ENCODE measurements around the gene KDM1A. TPM values are rescaled to one million over a fixed set of nuclear protein-coding genes. Genes with fewer than 3 reads are reported as not detected.

The KDM1A gene
- total RNA-seq, 1 experiment from 2014 or later = 110 TPM

DNA sequence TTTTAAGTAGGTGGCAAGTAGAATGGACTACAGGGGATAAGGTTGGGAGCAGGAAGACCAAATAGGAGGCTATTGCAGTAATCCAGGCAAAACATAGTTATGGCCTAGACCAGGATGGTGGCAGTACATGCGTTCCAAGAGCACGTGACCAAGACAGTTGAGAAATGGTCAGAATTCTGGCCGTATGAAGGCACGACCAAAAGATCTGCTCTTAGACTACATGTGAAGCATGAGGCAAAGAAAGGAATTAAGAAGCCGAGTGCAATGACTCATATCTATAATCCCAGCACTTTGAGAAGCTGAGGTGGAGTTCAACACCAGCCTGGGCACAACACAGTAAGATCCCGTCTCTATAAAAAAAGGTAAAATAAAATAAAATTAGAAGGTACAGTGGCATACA lies 78.0 kb downstream of the KDM1A start:
- Histone ChIP-seq H3K9me3 (ENCODE audit: low read length) (no peaks in the 10 kb centered on the region), H3K4me1 (ENCODE audit: low read length) (no peaks in the 10 kb centered on the region), H2AFZ (ENCODE audit: low read length) (no peak overlapping the region), H4K20me1 (ENCODE audit: insufficient read depth, low read depth, low read length) (peaks cover 10% of the 10 kb centered on the region; the same call in 1 of the 2 replicates), H3K4me3 (ENCODE audit: low read length) (no peak overlapping the region), H3K4me2 (ENCODE audit: low read depth, low read length, poor library complexity, severe bottlenecking) (no peak overlapping the region), H3K79me2 (ENCODE audit: low read length) (no peaks in the 10 kb centered on the region), H3K27ac (ENCODE audit: low read length) (no peak overlapping the region), H3K36me3 (ENCODE audit: insufficient read depth, low read length) (no peaks in the 10 kb centered on the region), H3K9me2 (replicated peaks; ENCODE audit: insufficient read depth, low read length) (no peaks in the 10 kb centered on the region), H3K9ac (ENCODE audit: low read length) (no peak overlapping the region), H3K27me3 (ENCODE audit: low read length) (no peaks in the 10 kb centered on the region; the same call in 1 of the 2 replicates)
- no peak for DNase-seq

DNA sequence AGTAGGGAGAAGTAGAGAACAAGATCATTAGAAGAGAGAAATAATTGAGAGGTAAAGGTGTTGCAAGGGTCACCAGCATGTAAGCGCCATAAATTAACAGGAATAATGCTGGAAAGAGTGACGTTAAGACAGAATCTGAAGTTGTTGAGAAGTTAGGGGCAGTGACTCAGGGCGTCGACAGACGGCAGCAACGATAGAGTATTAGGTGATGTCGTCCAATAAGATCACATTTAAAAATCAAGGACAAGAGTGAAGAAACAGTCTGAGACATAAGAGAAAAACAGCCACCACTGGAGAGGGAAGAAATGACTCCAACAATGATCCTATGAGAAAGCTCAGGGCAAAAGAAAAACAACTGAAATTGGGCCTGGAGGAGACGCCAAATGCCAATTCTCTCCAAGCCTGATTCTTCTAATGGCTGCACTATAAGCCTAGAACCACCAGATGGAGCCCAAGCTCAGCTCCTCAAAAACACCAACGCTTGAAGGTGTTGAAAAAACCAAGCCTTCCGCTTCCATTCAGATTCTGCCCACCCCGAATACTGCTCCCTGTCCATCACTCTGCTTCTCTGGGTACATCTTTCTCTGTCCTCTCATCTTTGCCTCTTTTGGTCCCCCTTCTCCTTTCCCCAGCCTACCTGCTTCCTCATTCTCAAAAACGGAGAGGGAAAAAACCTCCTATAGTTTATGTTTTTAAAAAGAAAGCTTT lies 79.3 kb downstream of the KDM1A start:
- Histone ChIP-seq H3K36me3 (ENCODE audit: insufficient read depth, low read length) (no peaks in the 10 kb centered on the region), H3K9me3 (ENCODE audit: low read length) (no peaks in the 10 kb centered on the region), H3K9me2 (replicated peaks; ENCODE audit: insufficient read depth, low read length) (no peaks in the 10 kb centered on the region), H4K20me1 (ENCODE audit: insufficient read depth, low read depth, low read length) (peaks cover 10% of the 10 kb centered on the region; the same call in 1 of the 2 replicates), H3K27me3 (ENCODE audit: low read length) (no peaks in the 10 kb centered on the region; the same call in 1 of the 2 replicates), H2AFZ (ENCODE audit: low read length) (no peak overlapping the region), H3K4me2 (ENCODE audit: low read depth, low read length, poor library complexity, severe bottlenecking) (no peak overlapping the region), H3K9ac (ENCODE audit: low read length) (no peak overlapping the region), H3K27ac (ENCODE audit: low read length) (no peak overlapping the region), H3K4me3 (ENCODE audit: low read length) (no peak overlapping the region), H3K79me2 (ENCODE audit: low read length) (no peaks in the 10 kb centered on the region), H3K4me1 (ENCODE audit: low read length) (no peaks in the 10 kb centered on the region)
- DNase-seq = peak; percentile 87

GRCh38 chr1:23099171-23099536 lies 79.9 kb downstream of the KDM1A start:
- H3K27me3 ChIP-seq (ENCODE audit: low read length) = no peaks in the 10 kb centered on the region; the same call in 1 of the 2 replicates
- H3K79me2 ChIP-seq (ENCODE audit: low read length) = no peaks in the 10 kb centered on the region
- H3K27ac ChIP-seq (ENCODE audit: low read length) = no peak overlapping the region
- no peak overlapping the region for H3K9ac ChIP-seq (ENCODE audit: low read length)
- H3K9me3 ChIP-seq (ENCODE audit: low read length) = no peaks in the 10 kb centered on the region
- H3K36me3 ChIP-seq (ENCODE audit: insufficient read depth, low read length) = no peaks in the 10 kb centered on the region
- H3K4me2 ChIP-seq (ENCODE audit: low read depth, low read length, poor library complexity, severe bottlenecking) = no peak overlapping the region
- peaks cover 7% of the 10 kb centered on the region; the same call in 1 of the 2 replicates for H4K20me1 ChIP-seq (ENCODE audit: insufficient read depth, low read depth, low read length)
- DNase-seq = no peak
- no peak overlapping the region for H2AFZ ChIP-seq (ENCODE audit: low read length)
- no peak overlapping the region for H3K4me3 ChIP-seq (ENCODE audit: low read length)
- no peaks in the 10 kb centered on the region for H3K4me1 ChIP-seq (ENCODE audit: low read length)
- no peaks in the 10 kb centered on the region for H3K9me2 ChIP-seq (replicated peaks; ENCODE audit: insufficient read depth, low read length)

- Histone ChIP-seq H3K4me1 (ENCODE audit: low read length) (no peaks in the 10 kb centered on the region), H3K4me3 (ENCODE audit: low read length) (no peak overlapping the region), H3K27ac (ENCODE audit: low read length) (no peak overlapping the region), H3K36me3 (ENCODE audit: insufficient read depth, low read length) (no peaks in the 10 kb centered on the region), H2AFZ (ENCODE audit: low read length) (no peak overlapping the region), H3K79me2 (ENCODE audit: low read length) (no peaks in the 10 kb centered on the region), H4K20me1 (ENCODE audit: insufficient read depth, low read depth, low read length) (peaks cover 7% of the 10 kb centered on the region; the same call in 1 of the 2 replicates), H3K4me2 (ENCODE audit: low read depth, low read length, poor library complexity, severe bottlenecking) (no peak overlapping the region), H3K9ac (ENCODE audit: low read length) (no peak overlapping the region), H3K27me3 (ENCODE audit: low read length) (no peaks in the 10 kb centered on the region; the same call in 1 of the 2 replicates), H3K9me2 (replicated peaks; ENCODE audit: insufficient read depth, low read length) (no peaks in the 10 kb centered on the region), H3K9me3 (ENCODE audit: low read length) (no peaks in the 10 kb centered on the region)
- no peak for DNase-seq
Observed at GRCh38 chr1:23100074-23100748, 80.9 kb downstream of the KDM1A start.

- no peaks in the 10 kb centered on the region for H3K36me3 ChIP-seq (ENCODE audit: insufficient read depth, low read length)
- peaks cover 7% of the 10 kb centered on the region; the same call in 1 of the 2 replicates for H4K20me1 ChIP-seq (ENCODE audit: insufficient read depth, low read depth, low read length)
- DNase-seq = no peak
- no peak overlapping the region for H2AFZ ChIP-seq (ENCODE audit: low read length)
- H3K9me2 ChIP-seq (replicated peaks; ENCODE audit: insufficient read depth, low read length) = no peaks in the 10 kb centered on the region
- H3K9ac ChIP-seq (ENCODE audit: low read length) = no peak overlapping the region
- H3K79me2 ChIP-seq (ENCODE audit: low read length) = no peaks in the 10 kb centered on the region
- H3K4me1 ChIP-seq (ENCODE audit: low read length) = no peaks in the 10 kb centered on the region
- H3K9me3 ChIP-seq (ENCODE audit: low read length) = no peaks in the 10 kb centered on the region
- no peaks in the 10 kb centered on the region; the same call in 1 of the 2 replicates for H3K27me3 ChIP-seq (ENCODE audit: low read length)
- H3K27ac ChIP-seq (ENCODE audit: low read length) = no peak overlapping the region
- H3K4me2 ChIP-seq (ENCODE audit: low read depth, low read length, poor library complexity, severe bottlenecking) = no peak overlapping the region
- H3K4me3 ChIP-seq (ENCODE audit: low read length) = no peak overlapping the region
Observed at GRCh38 chr1:23101101-23101827, 82.0 kb downstream of the KDM1A start.

DNA sequence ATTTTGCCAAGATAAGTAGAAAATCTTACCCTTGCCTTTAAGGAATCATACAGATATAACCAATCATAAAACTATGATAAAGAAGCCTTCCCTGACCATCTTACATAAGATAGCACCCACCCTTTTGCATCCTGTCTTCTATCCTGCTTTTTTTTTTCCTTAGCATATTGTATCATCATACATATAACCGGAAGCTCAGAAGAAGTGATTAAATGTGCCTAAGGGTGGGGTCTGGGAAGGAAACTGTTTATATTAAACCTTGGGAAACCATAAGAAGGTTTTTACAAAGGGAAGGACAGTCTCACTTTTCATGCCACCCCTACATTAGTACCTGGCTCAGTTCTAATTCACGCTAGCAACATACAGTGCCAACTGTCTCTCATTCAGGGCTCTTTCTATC lies 82.6 kb downstream of the KDM1A start:
- no peaks in the 10 kb centered on the region for H3K9me3 ChIP-seq (ENCODE audit: low read length)
- no peaks in the 10 kb centered on the region for H3K4me1 ChIP-seq (ENCODE audit: low read length)

DNA sequence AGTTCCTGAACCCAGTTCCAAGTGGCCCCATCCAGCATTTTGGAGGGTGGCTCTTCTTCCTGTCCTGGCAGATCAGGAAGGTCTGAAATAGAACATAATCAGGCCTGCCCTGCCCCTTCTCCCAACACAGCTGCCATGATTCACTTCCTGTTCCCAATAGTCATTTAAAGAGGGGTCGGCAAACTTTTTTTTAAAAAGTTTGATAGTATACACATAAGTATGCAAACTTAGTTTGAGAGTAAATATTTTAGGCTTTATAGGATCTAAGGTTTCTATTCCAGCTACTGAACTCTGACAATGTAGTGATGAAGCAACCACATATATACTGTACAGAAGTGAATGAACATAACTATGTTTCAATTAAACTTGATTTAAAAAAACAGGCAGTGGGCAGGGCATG lies 83.0 kb downstream of the KDM1A start:
- H3K79me2 ChIP-seq (ENCODE audit: low read length) = no peaks in the 10 kb centered on the region
- no peaks in the 10 kb centered on the region for H3K9me2 ChIP-seq (replicated peaks; ENCODE audit: insufficient read depth, low read length)
- H3K4me3 ChIP-seq (ENCODE audit: low read length) = no peak overlapping the region
- H3K4me1 ChIP-seq (ENCODE audit: low read length) = no peaks in the 10 kb centered on the region
- peaks cover 7% of the 10 kb centered on the region; the same call in 1 of the 2 replicates for H4K20me1 ChIP-seq (ENCODE audit: insufficient read depth, low read depth, low read length)
- no peak overlapping the region for H2AFZ ChIP-seq (ENCODE audit: low read length)
- H3K27me3 ChIP-seq (ENCODE audit: low read length) = no peaks in the 10 kb centered on the region; the same call in 1 of the 2 replicates
- DNase-seq = no peak
- no peak overlapping the region for H3K9ac ChIP-seq (ENCODE audit: low read length)
- H3K9me3 ChIP-seq (ENCODE audit: low read length) = no peaks in the 10 kb centered on the region
- no peak overlapping the region for H3K27ac ChIP-seq (ENCODE audit: low read length)
- H3K4me2 ChIP-seq (ENCODE audit: low read depth, low read length, poor library complexity, severe bottlenecking) = no peak overlapping the region
- H3K36me3 ChIP-seq (ENCODE audit: insufficient read depth, low read length) = no peaks in the 10 kb centered on the region

More for the DNA sequence above, 82.6 kb downstream of the KDM1A start:
- no peak overlapping the region for H3K4me3 ChIP-seq (ENCODE audit: low read length)
- H2AFZ ChIP-seq (ENCODE audit: low read length) = no peak overlapping the region
- H3K27me3 ChIP-seq (ENCODE audit: low read length) = no peaks in the 10 kb centered on the region; the same call in 1 of the 2 replicates
- no peak overlapping the region for H3K27ac ChIP-seq (ENCODE audit: low read length)
- no peak overlapping the region for H3K4me2 ChIP-seq (ENCODE audit: low read depth, low read length, poor library complexity, severe bottlenecking)
- no peak for DNase-seq
- H3K36me3 ChIP-seq (ENCODE audit: insufficient read depth, low read length) = no peaks in the 10 kb centered on the region
- no peaks in the 10 kb centered on the region for H3K79me2 ChIP-seq (ENCODE audit: low read length)
- no peaks in the 10 kb centered on the region for H3K9me2 ChIP-seq (replicated peaks; ENCODE audit: insufficient read depth, low read length)
- H4K20me1 ChIP-seq (ENCODE audit: insufficient read depth, low read depth, low read length) = peaks cover 7% of the 10 kb centered on the region; the same call in 1 of the 2 replicates
- H3K9ac ChIP-seq (ENCODE audit: low read length) = no peak overlapping the region

All from Karpas-422 (cell line).